Endothelial cell of umbilical vein (primary cell): ENCODE measurements around the gene ITIH3. TPM values are rescaled to one million over a fixed set of nuclear protein-coding genes. Genes with fewer than 3 reads are reported as not detected.

Source experiments
- BruUV-seq: library from RNA; stranded (reverse); fragments of 400-500 nt; replicated peaks from 2 replicates; lab custom pipeline; 2021; lab: Mats Ljungman, UMichigan
- CTCF ChIA-PET: fragments of 300-600, 350-600 bp; sonication (Branson Sonifier 250); formaldehyde crosslinking; loops from one replicate; lab custom pipeline; 2021; ENCODE audit warnings: antibody characterized with exemption, inconsistent platforms; lab: Charles Lee
- POLR2A ChIA-PET: fragments of 300-600, 350-600 bp; sonication (Branson Sonifier 250); formaldehyde crosslinking; loops from one replicate; lab custom pipeline; 2021; ENCODE audit warnings: antibody characterized with exemption, inconsistent platforms; lab: Charles Lee
- DNase-seq: peaks from one replicate; pipeline ENCODE4 v3.0.0-alpha.2; 2011; ENCODE audit warnings: low read depth, low spot score
- FAIRE-seq: peaks from 2 replicates; lab custom pipeline; 2011; peaks lifted over from hg19 to GRCh38; lab: Jason Lieb, UNC
- H2AFZ ChIP-seq: 2 replicates; pipeline ENCODE4 v1.6.0; 2012; ENCODE audit warnings: low read depth, low read length, control low read depth, inconsistent platforms
- H3K27ac ChIP-seq: 2 replicates; pipeline ENCODE4 v1.5.1; 2011; ENCODE audit warnings: low read depth, mild to moderate bottlenecking, control low read depth, low read length, moderate library complexity; ENCODE audit not compliant: insufficient read depth
- H3K27me3 ChIP-seq, 2 experiments: 2 replicates each; pipeline versions ENCODE4 v1.6.0 to v1.6.1; 2011; ENCODE audit warnings: low read length in 2 of 2, mixed read lengths in 1 of 2; ENCODE audit not compliant: control insufficient read depth in 2 of 2, insufficient read depth in 2 of 2
- H3K36me3 ChIP-seq, 2 experiments: 2 replicates in 1 of 2; 3 replicates in 1 of 2; pipeline ENCODE4 v1.5.1; 2011; ENCODE audit warnings: low read length in 2 of 2, mild to moderate bottlenecking in 1 of 2, moderate library complexity in 1 of 2; ENCODE audit not compliant: control insufficient read depth in 2 of 2, insufficient read depth in 2 of 2; ENCODE audit errors: extremely low read depth in 1 of 2
- H3K4me1 ChIP-seq: 3 replicates; pipeline ENCODE4 v1.5.1; 2011; ENCODE audit warnings: mild to moderate bottlenecking, low read length; ENCODE audit not compliant: control insufficient read depth, insufficient read depth; ENCODE audit errors: extremely low read depth
- H3K4me2 ChIP-seq: 2 replicates; pipeline ENCODE4 v1.6.1; 2011; ENCODE audit warnings: low read length, control low read depth, mixed read lengths; ENCODE audit not compliant: insufficient read depth
- H3K4me3 ChIP-seq, 3 experiments: fragments of 200-600 bp in 1 of 3; sonication (generic), shearing (Covaris generic) in 1 of 3; replicated peaks in 1 of 3; 2 replicates each; pipeline ENCODE4 v1.5.1; 2011 to 2016; ENCODE audit warnings: control low read depth in 3 of 3, low read length in 3 of 3, mild to moderate bottlenecking in 2 of 3, inconsistent platforms in 1 of 3, low read depth in 1 of 3, moderate library complexity in 1 of 3; ENCODE audit not compliant: insufficient read depth in 1 of 3
- H3K79me2 ChIP-seq: 2 replicates; pipeline ENCODE4 v1.6.0; 2012; ENCODE audit warnings: low read length, inconsistent platforms; ENCODE audit not compliant: control insufficient read depth, insufficient read depth
- H3K9ac ChIP-seq: replicated peaks from 2 replicates; pipeline ENCODE3; 2011; ENCODE audit warnings: low read length, control low read depth; ENCODE audit not compliant: insufficient read depth; ENCODE audit errors: extremely low read depth
- H3K9me1 ChIP-seq: replicated peaks from 3 replicates; pipeline ENCODE4 v1.6.0; 2011; ENCODE audit warnings: mild to moderate bottlenecking, low read length; ENCODE audit not compliant: control insufficient read depth, insufficient read depth; ENCODE audit errors: extremely low read depth
- H3K9me3 ChIP-seq: replicated peaks from 2 replicates; pipeline ENCODE4 v1.5.1; 2012; ENCODE audit warnings: low read length, inconsistent platforms; ENCODE audit not compliant: control insufficient read depth, insufficient read depth
- H4K20me1 ChIP-seq: replicated peaks from 2 replicates; pipeline ENCODE3; 2011; ENCODE audit warnings: mild to moderate bottlenecking, low read length; ENCODE audit not compliant: control insufficient read depth, insufficient read depth; ENCODE audit errors: extremely low read depth
- FOS ChIP-seq: IDR thresholded peaks from 2 replicates; pipeline ENCODE4 v1.6.1; 2011; ENCODE audit warnings: mild to moderate bottlenecking, low read length, moderate library complexity, borderline replicate concordance; ENCODE audit not compliant: insufficient read depth
- JUN ChIP-seq: IDR thresholded peaks from 2 replicates; pipeline ENCODE4 v1.6.1; 2011; ENCODE audit warnings: borderline replicate concordance, low read depth; ENCODE audit not compliant: insufficient read length, insufficient read depth
- MYC ChIP-seq: IDR thresholded peaks from one replicate; pipeline ENCODE4 v1.6.1; 2011; ENCODE audit warnings: mild to moderate bottlenecking, low read depth, low read length
- POLR2AphosphoS5 ChIP-seq: IDR thresholded peaks from 2 replicates; pipeline ENCODE4 v1.6.1; 2012; ENCODE audit warnings: low read depth, mild to moderate bottlenecking, control low read depth, low read length, moderate library complexity; ENCODE audit not compliant: insufficient read depth
- dilution Hi-C: fragments of 300-500 bp; cut with MboI; formaldehyde crosslinking; loops from one replicate; pipeline ENCODE4 v1.15.0; 2019; ENCODE audit warnings: low sequenced_read_pairs; ENCODE audit not compliant: extremely low pct_ligation_motif_present
- intact Hi-C: fragments of 100-400 bp; cut with micrococcal nuclease; formaldehyde crosslinking; loops from one replicate; pipeline ENCODE4 v1.10.0; 2022
- polyA plus RNA-seq, 4 experiments: library from polyadenylated mRNA; depleted of rRNA in 3 of 4; stranded (reverse) in 3 of 4; unstranded in 1 of 4; fragments of >200 nt; gene quantifications; 2 replicates each; pipeline versions ENCODE4 v1.2.1 to v1.2.3, GENCODE V29; 2011 to 2012; ENCODE audit warnings: missing spikeins in 1 of 4
- total RNA-seq: library from RNA; stranded (reverse); gene quantifications from 2 replicates; pipeline ENCODE4 v1.2.3, GENCODE V29; 2021
- TF ChIP-seq, protein P1 (sequence below): IDR thresholded peaks from 2 replicates; pipeline ENCODE4 v1.6.1; 2011; ENCODE audit not compliant: insufficient read depth, insufficient read length
- TF ChIP-seq, protein P2 (sequence below), 2 donors: IDR thresholded peaks; 1 replicate in 1 of 2; 2 replicates in 1 of 2; pipeline ENCODE4 v1.5.1; 2011; ENCODE audit warnings: low read length in 2 of 2, mild to moderate bottlenecking in 2 of 2, moderate library complexity in 2 of 2, control low read depth in 1 of 2, inconsistent platforms in 1 of 2, low read depth in 1 of 2; ENCODE audit not compliant: insufficient read depth in 1 of 2; ENCODE audit errors: extremely low read depth in 1 of 2

The ITIH3 gene
- total and polyA plus RNA-seq, 2 donors (not counting 3 experiments of a cell fraction or from before 2014, with no cell fraction given) = not detected

DNA sequence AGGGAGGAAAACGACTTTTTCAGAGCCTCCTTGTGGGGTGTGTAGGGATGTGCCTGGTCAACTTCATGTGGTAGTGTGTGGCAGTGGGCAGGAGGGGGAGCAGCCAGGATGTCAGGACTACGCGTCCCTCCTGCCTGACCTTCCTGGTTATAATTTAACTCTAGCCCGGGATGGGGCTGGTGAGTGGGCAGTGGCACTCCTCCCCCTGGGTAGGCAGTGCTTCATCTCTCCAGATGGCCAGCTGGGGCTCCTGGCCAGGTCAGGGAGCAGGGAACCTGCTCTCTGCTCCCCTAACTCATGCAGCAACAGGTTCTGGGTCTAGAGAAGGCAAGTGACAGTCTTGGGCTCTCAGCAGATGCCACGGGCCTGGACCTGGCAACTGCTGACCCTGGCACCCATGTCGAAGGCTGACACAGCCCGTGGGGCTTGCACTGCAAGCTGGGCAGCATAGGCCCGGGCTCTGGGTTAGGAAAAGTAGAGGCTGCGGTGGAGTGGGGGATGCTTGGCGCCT is 33.3 kb downstream of the ITIH3 start:
- intact Hi-C loops (no loop called here), dilution Hi-C loops (no loop called here)
- DNase-seq = no peak
- Histone ChIP-seq H3K4me3 (no peak overlapping the region), H4K20me1 (no peaks in the 10 kb centered on the region), H3K9ac (no peak overlapping the region), H3K4me1 (peaks cover 6% of the 10 kb centered on the region), H3K9me3 (no peaks in the 10 kb centered on the region), H3K36me3 (no peaks in the 10 kb centered on the region), H3K9me1 (no peaks in the 10 kb centered on the region), H3K27me3 (no peaks in the 10 kb centered on the region), H3K79me2 (no peaks in the 10 kb centered on the region), H3K27ac (no peak overlapping the region), H2AFZ (no peak overlapping the region), H3K4me2 (no peak overlapping the region)
- no peak for FAIRE-seq
- BruUV-seq = no TSS peak
- POLR2A ChIA-PET = no interaction called here
- CTCF ChIA-PET = interaction anchor here (1.8 to 2.9 kb wide), 2 partner anchors 9 to 12 kb away, joined by 4 to 11 read pairs; no protein-coding TSS in a partner anchor
- no peak for TF ChIP-seq MYC
- TF ChIP-seq POLR2AphosphoS5 = no peak
- TF ChIP-seq JUN = no peak

DNA sequence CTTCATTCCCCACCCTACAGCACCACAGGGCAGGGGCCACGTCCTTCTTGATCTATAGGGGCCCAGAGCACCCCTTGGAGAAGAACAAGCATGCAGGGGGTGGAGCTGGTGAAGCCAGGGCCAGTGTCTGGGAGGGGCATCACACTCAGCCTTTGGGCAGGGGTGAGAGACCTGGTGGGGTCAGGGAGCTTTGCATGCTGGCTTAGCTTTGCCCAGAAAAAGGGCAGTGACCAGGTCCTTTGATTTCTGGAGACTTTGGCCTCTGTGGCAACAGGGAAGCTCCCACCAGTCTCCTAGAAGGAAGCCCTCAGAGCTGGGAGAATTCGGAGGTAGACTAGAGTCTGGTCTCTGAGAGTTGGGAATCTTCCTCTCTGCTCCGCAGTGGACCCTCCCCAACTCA is 34.9 kb downstream of the ITIH3 start:
- no peaks in the 10 kb centered on the region for H3K9me3 ChIP-seq
- no peaks in the 10 kb centered on the region for H4K20me1 ChIP-seq
- H2AFZ ChIP-seq = no peak overlapping the region
- H3K4me1 ChIP-seq = peaks cover 6% of the 10 kb centered on the region
- DNase-seq (no peak), FAIRE-seq (no peak)
- no peaks in the 10 kb centered on the region for H3K27me3 ChIP-seq
- H3K79me2 ChIP-seq = no peaks in the 10 kb centered on the region
- ChIA-PET POLR2A (no interaction called here), CTCF (interaction anchor here (0.7 to 1.8 kb wide), 3 partner anchors 8 to 31 kb away, joined by 3 to 4 read pairs (median 3); no protein-coding TSS in a partner anchor)
- H3K4me3 ChIP-seq = no peak overlapping the region
- dilution Hi-C loops (no loop called here), intact Hi-C loops (no loop called here)
- no peak overlapping the region for H3K4me2 ChIP-seq
- H3K36me3 ChIP-seq = no peaks in the 10 kb centered on the region
- TF ChIP-seq, protein P1, sequence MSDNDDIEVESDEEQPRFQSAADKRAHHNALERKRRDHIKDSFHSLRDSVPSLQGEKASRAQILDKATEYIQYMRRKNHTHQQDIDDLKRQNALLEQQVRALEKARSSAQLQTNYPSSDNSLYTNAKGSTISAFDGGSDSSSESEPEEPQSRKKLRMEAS = no peak
- TF ChIP-seq FOS (no peak), POLR2AphosphoS5 (no peak), JUN (no peak)
- TF ChIP-seq, protein P2, sequence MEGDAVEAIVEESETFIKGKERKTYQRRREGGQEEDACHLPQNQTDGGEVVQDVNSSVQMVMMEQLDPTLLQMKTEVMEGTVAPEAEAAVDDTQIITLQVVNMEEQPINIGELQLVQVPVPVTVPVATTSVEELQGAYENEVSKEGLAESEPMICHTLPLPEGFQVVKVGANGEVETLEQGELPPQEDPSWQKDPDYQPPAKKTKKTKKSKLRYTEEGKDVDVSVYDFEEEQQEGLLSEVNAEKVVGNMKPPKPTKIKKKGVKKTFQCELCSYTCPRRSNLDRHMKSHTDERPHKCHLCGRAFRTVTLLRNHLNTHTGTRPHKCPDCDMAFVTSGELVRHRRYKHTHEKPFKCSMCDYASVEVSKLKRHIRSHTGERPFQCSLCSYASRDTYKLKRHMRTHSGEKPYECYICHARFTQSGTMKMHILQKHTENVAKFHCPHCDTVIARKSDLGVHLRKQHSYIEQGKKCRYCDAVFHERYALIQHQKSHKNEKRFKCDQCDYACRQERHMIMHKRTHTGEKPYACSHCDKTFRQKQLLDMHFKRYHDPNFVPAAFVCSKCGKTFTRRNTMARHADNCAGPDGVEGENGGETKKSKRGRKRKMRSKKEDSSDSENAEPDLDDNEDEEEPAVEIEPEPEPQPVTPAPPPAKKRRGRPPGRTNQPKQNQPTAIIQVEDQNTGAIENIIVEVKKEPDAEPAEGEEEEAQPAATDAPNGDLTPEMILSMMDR (IDR thresholded peaks at IDR 0.05; ENCODE audit: extremely low read depth in 1 of 2, insufficient read depth in 1 of 2, low read depth in 1 of 2, low read length in 2 of 2) = no peak
- no TSS peak for BruUV-seq
- no peak overlapping the region for H3K9ac ChIP-seq
- no peaks in the 10 kb centered on the region for H3K9me1 ChIP-seq
- no peak overlapping the region for H3K27ac ChIP-seq
